Transverse colon (tissue), 3 donors: ENCODE results near the gene NEK3.

Experiments used
- CTCF ChIP-seq, 5 experiments: fragments of 200-600 bp in 3 of 5; fragments of 450-650 bp in 2 of 5; sonication (generic) in 3 of 5; IDR thresholded peaks; 1 replicate in 2 of 5; 2 replicates in 3 of 5; pipeline ENCODE4 v1.5.1; 2016 to 2017; ENCODE audit warnings: antibody characterized with exemption in 5 of 5, inconsistent platforms in 3 of 5, mild to moderate bottlenecking in 2 of 5, moderate library complexity in 1 of 5
- POLR2A ChIP-seq: fragments of 450-650 bp; IDR thresholded peaks from one replicate; pipeline ENCODE4 v1.6.1; 2016; ENCODE audit warnings: antibody characterized with exemption, mild to moderate bottlenecking, moderate library complexity

GRCh38 chr13:52165411-52165810 lies 6.0 kb upstream of the NEK3 start:
- TF ChIP-seq POLR2A (no peak), CTCF (IDR thresholded peaks at IDR 0.05) (no peak)
